OCI-LY3 (cell line): ENCODE measurements around the gene AGAP1.

Experiments used
- EZH2phosphoT487 ChIP-seq: fragments of 200-600 bp; shearing (Covaris generic); IDR thresholded peaks from 2 replicates; pipeline ENCODE4 v1.6.1; 2018; ENCODE audit warnings: antibody characterized with exemption, mixed run types, low read depth
- TF ChIP-seq, protein P1 (sequence below): fragments of 200-600, 300-600 bp; sonication (generic); IDR thresholded peaks from 2 replicates; pipeline ENCODE4 v1.5.1; 2014; ENCODE audit warnings: antibody characterized with exemption, low read length, low read depth

DNA sequence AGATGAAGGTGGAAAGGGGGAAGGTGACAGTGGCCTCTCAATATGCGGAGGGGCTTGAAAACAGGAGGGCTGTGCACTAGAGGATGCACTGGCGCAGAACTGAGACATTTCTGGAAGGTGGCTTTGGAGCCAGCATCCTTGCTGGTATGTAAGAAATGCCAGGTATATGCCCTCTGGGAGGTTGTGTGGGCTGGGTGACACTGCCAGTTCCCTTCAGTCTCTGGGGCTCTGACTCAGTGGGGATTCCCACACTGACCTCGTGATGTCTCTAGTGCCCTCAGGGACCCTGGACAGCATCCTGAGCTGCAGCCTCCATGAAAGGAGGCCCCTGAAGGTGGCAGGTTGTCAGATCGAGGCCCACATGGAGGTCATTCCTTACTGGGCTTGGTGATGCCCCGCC is 74.0 kb downstream of the AGAP1 start:
- TF ChIP-seq, protein P1, sequence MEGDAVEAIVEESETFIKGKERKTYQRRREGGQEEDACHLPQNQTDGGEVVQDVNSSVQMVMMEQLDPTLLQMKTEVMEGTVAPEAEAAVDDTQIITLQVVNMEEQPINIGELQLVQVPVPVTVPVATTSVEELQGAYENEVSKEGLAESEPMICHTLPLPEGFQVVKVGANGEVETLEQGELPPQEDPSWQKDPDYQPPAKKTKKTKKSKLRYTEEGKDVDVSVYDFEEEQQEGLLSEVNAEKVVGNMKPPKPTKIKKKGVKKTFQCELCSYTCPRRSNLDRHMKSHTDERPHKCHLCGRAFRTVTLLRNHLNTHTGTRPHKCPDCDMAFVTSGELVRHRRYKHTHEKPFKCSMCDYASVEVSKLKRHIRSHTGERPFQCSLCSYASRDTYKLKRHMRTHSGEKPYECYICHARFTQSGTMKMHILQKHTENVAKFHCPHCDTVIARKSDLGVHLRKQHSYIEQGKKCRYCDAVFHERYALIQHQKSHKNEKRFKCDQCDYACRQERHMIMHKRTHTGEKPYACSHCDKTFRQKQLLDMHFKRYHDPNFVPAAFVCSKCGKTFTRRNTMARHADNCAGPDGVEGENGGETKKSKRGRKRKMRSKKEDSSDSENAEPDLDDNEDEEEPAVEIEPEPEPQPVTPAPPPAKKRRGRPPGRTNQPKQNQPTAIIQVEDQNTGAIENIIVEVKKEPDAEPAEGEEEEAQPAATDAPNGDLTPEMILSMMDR, result no peak
- no peak for TF ChIP-seq EZH2phosphoT487
